GM21619 (cell line): ENCODE results near the gene NELFB.

Source experiments
- ATAC-seq: cut with Tn5 transposase; IDR thresholded peaks from one replicate; pipeline ENCODE4 v1.9.1; 2021; ENCODE audit not compliant: unreplicated experiment

Gene NELFB

DNA sequence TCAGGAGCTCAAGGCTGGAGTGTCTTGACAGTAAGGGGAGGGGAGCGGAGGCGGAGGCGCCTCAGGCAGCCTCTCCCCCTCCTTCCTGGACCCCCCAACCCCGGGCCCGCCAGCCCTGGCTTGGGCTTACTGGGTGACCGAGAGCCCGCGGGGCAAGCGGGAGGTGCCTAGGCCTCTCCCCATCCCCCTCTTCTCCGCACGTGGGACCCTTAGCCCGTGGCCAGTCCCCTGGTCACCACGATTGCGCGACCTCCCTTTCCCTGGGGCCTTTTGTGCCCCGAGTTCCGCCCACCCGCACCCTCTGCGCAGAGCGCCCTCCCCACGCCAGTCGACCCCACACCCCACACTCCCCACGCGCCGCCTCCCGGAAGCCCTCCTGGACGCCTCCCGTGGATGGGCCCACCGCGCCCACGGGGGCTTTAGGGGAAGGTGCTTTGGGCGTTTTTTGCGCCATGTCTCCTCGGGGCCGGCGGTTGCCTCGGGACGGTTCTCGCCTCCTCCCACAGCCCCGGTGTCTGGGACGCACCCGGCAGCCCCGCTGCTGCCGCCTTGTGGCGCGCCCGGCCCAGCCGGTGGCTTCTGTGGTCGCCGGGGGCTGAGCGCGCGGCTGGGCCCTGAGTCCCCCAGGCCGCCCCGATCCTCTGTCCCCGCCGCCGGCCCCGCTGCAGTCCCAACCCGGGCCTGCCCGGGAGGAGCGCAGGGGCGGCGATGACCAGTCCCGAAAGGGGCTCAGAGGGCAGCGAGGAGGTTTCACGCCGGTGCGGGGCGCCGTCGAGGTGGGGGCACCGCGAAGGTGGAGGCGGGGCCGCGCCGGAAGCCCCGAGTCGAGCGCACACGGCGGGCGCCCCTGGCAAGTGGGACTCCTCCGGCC, 25.6 kb downstream of the NELFB start:
- no peak for ATAC-seq

DNA sequence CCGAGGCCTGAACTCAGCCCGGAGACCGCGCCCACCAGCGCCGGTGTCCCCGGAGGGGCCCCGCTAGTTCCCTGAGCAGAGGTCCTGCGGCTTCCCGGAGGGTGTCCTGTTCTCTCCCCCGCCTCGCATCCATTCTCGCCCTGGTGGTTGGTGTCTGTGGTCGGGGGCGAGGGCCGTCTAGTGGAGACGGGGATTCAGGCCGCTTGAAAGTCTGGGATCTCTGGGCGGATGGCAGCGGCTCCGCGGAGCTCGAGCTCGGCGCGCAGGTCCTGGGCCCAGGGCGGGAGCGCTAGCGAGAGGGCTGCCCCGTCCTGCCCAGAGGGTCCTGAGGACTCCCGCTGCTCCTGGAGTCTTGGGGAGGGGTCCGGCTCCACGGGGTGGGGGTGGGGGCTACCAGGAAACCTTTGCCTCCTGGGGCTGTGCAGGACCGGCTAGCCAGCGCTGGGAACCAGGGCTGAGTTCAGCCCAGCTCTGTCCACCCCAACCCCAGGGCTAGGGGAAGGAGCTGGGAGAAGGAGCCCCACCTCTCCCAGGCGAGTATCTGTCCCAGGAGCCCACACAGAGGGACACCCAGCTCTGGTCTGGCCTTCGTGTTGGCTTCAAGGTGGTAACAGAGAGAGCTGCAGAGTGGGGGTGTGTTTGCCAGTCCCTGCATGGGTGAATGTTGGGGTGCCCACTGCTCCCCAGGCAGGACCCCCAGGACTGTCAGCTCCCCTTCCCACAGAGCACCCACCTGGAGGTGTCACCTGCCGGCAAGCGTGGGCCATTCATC, 26.4 kb downstream of the NELFB start:
- no peak for ATAC-seq

DNA sequence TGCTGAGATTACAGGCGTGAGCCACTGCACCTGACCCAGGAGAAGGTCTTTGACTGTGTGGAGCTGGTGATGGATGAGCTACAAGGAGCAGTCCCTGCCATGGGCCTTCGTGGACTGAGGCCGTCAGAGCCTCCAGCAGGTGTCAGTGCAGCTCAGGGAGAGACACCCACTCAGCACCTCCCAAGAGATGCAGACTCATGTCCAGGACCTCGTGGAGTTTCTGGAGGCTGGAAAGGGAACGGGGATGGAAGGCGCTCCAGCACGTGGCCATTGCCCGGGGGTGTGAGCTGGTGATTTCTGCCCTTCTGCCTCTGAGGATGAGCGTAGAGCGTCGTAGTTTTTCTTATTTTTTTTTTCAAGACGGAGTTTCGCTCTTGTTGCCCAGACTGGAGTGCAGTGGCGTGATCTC, 31.9 kb downstream of the NELFB start:
- ATAC-seq, result no peak

DNA sequence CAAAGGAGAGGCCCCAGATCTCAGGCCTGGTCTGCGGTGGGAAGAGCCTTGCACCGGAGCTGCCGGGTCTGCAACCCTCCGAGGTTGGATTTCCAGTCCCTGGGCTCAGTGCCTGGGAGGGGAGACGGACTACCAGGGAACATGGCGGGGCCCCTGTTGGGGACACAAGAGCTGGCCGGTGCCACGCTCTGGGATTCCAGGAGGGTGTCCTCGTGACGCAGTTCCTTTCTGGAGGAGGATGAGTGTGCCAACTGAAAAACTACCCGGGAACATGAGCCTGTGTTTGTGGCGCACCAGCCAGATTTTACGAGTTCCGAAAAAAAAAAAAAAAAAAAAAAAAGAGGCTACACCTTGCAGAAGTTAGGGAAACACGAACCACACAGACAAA, 38.0 kb downstream of the NELFB start:
- no peak for ATAC-seq

DNA sequence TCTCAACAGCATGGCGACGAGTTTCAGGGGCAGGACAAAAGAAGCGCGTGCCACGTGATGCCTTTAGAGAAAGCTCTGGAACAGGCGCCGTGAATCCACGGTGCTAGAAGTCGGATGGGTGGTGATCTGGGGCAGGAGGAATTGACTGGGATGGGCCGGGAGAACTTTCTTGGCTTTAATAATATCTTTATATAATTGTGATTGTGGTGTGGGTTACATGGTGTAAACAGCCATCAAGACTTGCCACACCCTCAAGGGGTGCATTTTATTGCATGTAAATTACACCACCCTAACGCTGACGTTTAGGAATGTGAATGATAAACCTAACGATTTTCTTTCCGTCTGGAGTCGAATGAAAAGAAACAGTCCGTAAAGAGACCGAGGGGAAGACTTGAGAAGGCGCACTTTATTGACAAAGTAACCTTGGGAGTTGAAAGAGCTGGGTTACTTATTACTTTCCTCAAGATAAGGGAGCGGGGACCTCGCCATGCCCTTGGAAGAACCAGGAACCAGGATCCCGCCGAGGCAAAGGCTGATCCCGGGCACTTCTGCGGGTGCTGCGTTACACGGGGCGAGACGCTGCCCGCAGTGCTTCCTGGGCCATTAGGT, 38.5 kb downstream of the NELFB start:
- no peak for ATAC-seq

DNA sequence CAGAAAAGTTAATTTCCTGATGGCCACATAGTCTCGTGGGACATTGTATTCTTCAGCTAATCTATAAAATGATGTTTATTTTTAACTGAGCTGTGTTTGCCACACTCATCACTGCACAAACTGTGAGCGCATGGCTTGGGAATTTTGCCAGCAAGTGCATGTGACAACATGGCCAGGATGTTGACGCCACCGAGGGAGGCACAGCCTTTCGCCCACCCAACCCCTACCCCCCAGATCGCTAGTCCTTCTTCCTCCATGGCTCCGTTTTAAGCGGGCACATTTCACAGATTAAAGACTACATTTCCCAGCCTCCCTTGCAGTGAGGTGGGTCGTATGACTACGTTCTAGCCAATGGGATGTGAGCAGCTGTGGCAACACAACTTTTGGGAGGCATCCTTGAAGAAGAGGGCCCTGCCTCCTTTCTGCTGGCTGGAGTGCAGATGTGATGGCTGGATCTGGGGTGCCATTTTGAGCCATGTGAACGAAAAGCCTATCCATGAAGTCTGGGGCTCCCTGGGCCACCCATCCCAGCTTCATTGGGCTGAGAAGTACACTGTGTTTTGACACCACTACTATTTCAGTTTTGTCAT, 39.1 kb downstream of the NELFB start:
- ATAC-seq, result no peak

DNA sequence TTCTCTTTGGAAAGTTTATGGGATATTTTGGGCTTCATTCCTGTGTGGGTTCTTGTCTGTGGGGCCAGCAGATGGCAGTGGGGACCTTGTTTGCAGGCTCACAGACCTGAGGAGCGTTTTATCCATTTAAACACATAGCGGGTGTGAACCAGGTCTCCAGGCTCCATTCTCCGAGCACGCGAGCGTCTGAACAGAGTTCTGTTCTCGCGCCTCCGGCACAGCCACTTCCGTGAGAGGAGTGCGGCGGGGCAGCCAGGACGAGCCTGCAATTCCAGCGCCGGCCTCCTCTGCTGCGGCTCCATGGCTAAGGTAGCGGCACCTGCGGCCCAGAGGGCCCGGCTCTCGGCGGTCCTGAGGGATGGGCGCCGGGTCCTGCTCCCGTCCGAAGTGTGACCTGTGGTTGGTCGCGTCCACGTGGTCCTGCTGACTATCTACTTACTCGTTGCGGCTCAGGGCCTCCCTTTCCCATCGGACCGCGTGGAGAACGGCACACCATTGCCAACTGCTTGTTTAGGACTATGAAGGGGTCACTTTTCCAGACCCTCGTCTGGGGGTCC, 39.6 kb downstream of the NELFB start:
- no peak for ATAC-seq

DNA sequence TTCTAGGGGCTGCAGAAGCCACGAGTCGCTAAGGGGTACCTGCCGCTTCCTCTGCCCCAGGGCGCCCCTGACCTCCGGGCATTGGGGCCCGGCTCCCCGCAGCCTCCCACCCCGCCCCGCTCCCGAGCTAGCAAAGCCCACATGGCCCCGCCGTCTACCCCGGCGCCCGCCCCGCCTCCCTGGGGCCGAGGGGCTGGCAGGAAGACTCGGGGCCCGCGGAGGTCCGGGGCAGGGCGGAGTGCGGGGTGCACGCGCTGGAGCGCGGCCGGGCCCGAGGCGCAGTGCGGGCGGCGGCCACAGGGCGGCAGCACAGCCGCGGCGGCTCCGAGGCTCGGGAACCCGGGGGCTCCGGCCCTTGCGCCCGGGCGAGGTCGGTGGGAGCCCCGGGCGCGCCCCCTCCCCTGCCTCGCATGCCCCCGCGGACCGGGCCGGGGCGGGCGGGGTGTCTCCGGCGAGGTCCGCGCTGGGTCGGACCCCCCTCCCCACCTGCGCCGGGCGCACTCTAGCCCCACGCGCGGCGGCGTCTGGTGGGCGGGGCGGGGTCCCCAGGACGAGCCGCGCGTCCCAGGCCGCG, 40.2 kb downstream of the NELFB start:
- no peak for ATAC-seq

DNA sequence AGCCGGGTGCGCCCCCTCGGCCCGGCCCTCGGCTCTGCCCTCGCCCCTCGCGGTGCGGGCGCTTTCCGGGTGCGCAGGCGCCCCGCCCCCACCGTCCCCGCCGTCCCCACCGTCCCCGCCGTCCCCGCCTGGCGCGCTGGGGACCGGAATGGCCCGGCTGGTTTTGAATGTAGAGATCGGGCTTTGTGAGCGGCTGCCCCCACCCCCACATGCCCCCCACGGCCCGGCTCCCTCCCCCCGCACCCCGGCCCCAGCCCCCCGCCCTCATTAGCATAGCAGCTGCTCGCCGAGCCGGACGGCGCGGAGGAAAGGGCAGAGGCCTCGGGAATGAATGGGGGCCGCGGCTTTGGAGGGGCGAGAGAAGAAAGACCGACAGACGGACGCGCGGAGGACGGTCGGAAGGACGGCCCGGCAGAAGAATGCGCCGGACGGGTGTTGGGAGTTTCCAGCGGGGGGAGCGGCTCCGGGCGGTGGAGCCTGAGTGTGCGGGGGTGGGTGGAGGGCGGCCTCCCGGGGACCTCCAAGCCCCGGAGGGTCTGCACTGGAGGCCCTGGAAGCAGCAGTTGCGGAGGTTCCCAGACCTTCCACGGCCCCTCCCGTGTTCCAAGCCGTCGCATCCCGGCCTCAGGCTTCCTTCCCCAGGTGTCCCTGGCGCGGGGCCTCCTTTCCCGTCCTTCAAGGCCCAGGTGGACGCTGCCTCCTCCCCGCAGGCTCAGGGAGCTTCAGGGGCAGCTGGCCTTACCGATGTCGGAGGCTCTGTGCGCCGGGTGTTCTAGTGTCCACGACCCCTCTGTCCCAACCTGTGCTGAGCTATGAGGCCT, 40.9 kb downstream of the NELFB start:
- no peak for ATAC-seq

DNA sequence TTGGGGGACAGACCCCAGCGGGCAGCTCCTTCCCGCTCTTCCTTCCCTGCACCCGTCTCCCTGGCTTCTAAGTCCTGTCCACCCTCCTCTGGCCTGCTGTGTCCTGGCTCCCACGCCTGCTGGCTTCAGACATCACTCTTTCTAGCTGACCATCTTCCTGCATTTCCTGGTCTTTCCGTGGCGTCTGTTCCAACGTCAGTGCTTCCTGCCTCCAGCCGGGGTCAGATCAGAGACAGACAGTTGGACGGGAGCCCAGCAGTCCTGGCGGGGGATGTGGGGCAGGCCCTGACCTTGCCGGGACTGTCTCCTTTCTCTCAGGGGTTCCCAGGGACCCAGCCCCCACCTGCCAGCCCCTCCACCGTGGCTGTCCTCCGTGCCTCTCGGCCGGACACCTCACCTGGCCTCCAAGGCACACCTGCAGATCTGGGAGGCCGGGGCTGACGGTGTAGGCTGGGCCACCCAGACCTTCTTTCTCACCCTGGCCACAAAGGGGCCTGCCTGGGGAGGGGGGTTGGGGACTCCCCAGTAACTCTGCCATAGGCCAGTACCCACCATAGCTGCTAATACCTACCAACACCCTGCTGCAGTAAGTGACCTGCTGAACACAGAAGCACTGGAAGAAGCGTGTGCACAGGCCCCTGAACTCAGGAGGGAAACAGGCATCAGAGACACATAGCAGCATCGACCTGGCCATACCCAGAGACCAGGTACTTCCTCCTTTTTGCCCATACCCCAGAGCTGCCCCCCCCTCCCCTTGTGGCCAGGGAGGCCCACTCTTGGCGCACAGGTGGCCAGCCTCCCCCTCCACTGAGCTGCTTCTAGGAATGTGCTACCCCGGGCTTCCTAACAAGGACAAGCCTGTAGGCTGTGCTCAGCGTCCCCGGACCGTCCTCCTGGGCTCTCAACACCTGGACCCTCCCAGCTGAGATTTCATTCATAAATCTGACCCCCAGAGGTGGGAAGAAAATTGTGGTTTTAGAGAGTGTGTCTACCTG, 41.8 kb downstream of the NELFB start:
- no peak for ATAC-seq

DNA sequence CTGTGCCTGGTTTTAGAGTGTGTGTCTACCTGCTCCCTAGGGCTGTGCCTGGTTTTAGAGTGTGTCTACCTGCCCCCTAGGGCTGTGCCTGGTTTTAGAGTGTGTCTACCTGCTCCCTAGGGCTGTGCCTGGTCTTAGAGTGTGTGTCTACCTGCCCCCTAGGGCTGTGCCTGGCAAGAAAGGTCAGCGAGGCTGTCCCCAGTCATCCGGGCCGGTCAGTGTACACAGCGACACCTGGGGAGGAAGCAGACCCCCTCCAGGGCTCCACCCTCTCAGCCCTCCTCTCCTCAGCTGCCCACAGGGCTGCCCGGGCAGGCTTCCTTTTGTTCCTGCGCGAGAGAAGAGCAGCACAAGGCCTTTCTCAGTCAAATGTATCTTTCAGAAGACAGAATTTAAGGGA, 42.8 kb downstream of the NELFB start:
- no peak for ATAC-seq

DNA sequence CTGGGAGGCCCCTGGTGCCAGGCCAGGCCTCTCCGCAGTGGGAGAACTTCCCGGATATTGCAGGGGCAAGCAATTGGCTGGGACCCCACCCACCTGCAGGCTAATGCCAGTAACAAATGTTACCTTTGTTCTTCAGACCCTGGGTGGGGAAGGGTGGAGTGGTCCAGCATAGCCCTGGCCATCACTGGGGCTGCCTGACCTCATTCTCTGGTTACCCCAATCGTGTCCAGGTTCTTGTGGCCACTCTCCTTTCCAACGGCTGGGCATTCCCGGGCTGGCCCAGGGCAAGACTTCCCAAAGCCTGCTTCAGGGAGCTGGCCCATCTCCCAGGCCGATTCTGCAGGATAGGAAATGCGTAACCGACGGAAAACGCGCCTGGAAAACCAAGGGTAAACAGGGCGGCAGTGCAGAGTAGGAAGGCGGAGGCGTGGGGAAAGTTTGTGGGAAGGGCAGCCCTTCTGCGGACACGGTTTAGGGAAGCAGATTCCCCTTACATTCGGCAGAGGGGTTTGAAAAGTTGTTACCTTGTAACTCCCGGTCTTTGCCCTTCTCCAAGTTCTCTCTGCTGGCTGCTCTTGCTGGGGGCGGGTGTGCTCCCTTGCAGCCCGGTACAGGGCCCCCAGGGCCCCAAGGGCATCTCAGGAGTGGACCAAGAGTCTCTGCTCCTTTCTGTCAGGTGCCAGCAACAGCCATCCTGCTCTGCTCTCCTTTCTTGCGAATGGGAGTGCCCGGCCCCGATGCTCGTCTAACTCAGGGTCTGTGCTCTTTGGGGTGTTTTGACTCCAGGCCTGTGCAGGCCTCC, 43.5 kb downstream of the NELFB start:
- ATAC-seq, result no peak

DNA sequence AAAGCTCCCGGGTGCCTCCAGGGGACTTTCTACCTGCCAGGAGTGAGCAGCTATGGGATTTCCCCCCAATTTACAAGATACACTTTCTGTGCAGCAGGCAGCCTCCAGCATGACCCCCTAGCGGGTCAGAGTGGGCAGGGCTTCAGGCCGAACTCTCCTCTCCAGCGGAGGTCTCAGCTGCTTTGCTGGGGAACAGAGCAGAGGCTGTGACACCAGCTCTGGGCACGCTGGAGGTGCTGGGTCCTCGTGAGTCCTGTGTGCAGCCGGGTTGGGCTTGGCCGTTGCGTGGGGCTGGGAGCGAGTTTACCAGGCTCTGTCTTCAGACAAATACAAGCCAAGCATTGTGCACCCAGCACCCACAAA, 44.1 kb downstream of the NELFB start:
- no peak for ATAC-seq

DNA sequence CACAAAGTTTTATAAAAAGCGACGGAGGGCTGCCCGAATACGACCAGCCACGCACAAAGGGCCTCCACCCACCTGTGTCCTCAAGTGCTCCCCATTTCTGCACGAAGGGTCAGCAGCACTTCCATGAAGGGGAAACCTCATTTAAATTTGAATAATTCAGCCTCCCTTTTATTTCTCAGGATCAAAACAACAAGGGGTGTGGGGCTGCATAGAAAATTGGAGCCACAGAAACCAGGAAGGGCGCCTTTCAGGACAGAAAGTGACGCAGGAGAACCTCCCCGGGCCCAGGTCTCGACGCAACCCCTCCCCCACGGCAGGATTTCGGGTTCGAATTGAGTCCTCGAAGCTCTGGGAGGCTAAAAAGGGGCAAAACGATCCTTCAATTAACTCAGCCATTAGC, 44.8 kb downstream of the NELFB start:
- no peak for ATAC-seq

DNA sequence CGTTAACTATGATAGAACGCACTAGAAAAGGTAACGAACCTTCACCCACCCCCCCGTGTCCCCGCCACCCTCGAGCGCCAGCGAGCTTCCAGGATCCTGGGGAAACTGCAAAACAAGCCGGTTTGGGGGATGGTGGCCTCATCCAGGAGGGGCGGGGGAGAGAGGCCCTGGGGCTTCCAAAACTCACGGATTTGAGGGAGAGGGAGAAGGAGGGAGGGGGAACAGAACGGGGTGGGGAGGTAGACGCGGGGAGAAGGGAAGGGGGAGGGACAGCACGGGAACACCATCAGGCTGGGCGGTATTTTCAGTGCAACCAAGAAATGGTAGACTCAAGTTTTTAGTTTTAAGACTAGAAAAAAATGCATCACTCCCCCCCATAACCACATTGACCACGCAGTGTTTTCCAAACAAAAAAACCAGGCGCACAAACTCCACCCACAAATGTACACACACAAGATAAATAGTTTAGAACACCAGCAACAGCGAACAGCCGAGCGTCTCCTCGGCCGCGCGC, 45.5 kb downstream of the NELFB start:
- ATAC-seq, result no peak

DNA sequence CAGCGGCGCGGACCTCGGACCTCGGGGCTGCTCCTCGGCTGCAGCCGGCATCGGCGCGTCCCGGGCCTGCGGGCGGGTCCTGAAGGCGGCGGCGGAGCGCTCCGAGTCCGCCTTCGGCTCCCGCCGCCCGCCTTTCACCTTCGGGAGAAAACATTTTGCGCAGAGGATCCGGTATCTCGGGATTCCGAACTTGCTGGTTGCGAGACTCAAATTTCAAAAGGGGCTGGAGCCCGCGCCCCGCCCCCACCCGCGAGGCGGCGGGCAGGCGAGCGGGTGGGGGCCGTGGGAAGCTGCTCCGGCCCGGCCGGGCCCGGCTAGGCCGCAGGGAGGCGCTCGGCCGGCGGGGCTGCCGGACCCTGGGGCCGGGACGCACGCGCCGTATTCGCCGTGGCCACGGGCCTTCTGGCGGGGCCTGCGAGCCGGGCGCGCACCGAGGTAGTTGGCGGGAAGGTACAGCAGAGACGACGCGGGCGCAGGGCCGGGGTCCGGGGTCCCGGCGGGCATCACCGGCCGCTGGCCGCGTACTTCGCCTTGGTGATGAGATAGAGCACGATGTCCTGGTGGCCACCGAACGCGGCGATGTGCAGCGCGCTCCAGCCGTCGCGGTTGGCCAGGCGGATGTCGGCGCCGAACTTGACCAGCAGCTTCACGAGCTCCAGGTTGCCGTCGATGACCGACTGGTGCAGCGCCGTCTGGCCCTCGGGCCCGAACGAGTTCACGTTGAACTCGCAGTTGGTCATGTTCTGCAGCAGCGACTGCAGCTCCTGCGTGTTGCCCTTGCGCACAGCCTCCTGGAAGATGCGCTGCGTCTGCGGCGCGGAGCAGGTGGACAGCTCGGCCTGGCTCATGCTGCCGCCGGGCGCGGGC, 46.2 kb downstream of the NELFB start:
- ATAC-seq, result peak; percentile 5

DNA sequence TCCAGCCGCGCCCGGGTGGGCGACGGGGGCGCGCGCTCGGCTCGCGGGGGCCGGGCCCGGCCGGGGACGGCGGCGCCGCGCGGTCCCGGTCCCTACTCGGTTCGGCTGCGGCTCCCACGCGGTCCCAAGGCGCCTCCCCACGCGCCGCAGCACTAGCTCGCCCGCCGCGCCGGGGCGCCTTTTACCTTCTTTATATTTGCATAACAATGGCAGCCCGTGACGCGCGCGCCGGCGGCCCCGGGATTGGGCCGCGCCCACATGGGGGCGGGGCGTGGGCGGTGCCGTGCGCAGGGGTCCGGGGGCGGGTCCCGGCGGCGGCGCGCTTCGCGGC, 47.0 kb downstream of the NELFB start, which contains the start of gene NRARP:
Gene NRARP (minus strand): TSS at position 154 of the 331 bp plus-strand sequence. CDS start 343 bp downstream, outside the sequence.
- ATAC-seq, result peak; percentile 62
